DND-41 (cell line): Measurements from ENCODE around the gene RAB33B.

Experiments used
- ATAC-seq: fragments of 200-7000 bp; cut with Tn5 transposase; 3 replicates; pipeline ENCODE4 v1.9.1; 2021; ENCODE audit warnings: low read depth; ENCODE audit not compliant: insufficient read depth
- DNase-seq: peaks from one replicate; pipeline ENCODE4 v3.0.0-alpha.2; 2020
- H2AFZ ChIP-seq: 2 replicates; pipeline ENCODE4 v1.6.0; 2012; ENCODE audit warnings: low read depth, low read length
- H3K27ac ChIP-seq: 2 replicates; pipeline ENCODE4 v1.5.1; 2012; ENCODE audit warnings: low read length, inconsistent platforms
- H3K27me3 ChIP-seq: fragments of 200-600 bp; sonication (generic); 2 replicates; pipeline ENCODE4 v1.6.0; 2012; ENCODE audit warnings: low read length, mild to moderate bottlenecking, inconsistent platforms; ENCODE audit not compliant: insufficient read depth, poor library complexity
- H3K36me3 ChIP-seq: 2 replicates; pipeline ENCODE4 v1.5.1; 2012; ENCODE audit warnings: low read length, inconsistent platforms; ENCODE audit not compliant: insufficient read depth
- H3K4me1 ChIP-seq: 2 replicates; pipeline ENCODE4 v1.5.1; 2012; ENCODE audit warnings: mild to moderate bottlenecking, low read length; ENCODE audit not compliant: insufficient read depth
- H3K4me2 ChIP-seq: 2 replicates; pipeline ENCODE4 v1.6.0; 2012; ENCODE audit warnings: mild to moderate bottlenecking, moderate library complexity, low read length, inconsistent platforms; ENCODE audit not compliant: insufficient read depth
- H3K4me3 ChIP-seq, 2 experiments: fragments of 200-600 bp in 1 of 2; shearing (Covaris generic) in 1 of 2; 2 replicates each; pipeline ENCODE4 v1.5.1; 2012 to 2016; ENCODE audit warnings: inconsistent platforms in 2 of 2, low read length in 2 of 2, mild to moderate bottlenecking in 2 of 2, low read depth in 1 of 2, moderate library complexity in 1 of 2
- H3K79me2 ChIP-seq: 2 replicates; pipeline ENCODE4 v1.6.0; 2012; ENCODE audit warnings: low read length, inconsistent platforms; ENCODE audit not compliant: insufficient read depth
- H3K9ac ChIP-seq: 2 replicates; pipeline ENCODE4 v1.6.0; 2012; ENCODE audit warnings: low read depth, mild to moderate bottlenecking, inconsistent platforms, low read length, moderate library complexity
- H3K9me3 ChIP-seq: 2 replicates; pipeline ENCODE4 v1.5.1; 2012; ENCODE audit warnings: low read length, moderate library complexity, mild to moderate bottlenecking, inconsistent platforms; ENCODE audit not compliant: insufficient read depth, severe bottlenecking
- H4K20me1 ChIP-seq: 2 replicates; pipeline ENCODE4 v1.6.0; 2012; ENCODE audit warnings: low read length; ENCODE audit not compliant: insufficient read depth
- CTCF ChIP-seq: IDR thresholded peaks from 2 replicates; pipeline ENCODE4 v1.5.1; 2012; ENCODE audit warnings: borderline replicate concordance, low read length, moderate library complexity, mild to moderate bottlenecking; ENCODE audit not compliant: poor library complexity, severe bottlenecking; ENCODE audit errors: extremely low read depth
- EZH2 ChIP-seq: IDR thresholded peaks from 3 replicates; pipeline ENCODE4 v1.6.1; 2012; ENCODE audit warnings: borderline replicate concordance, low read depth, mild to moderate bottlenecking, moderate library complexity, low read length, inconsistent platforms; ENCODE audit not compliant: severe bottlenecking

RAB33B gene

GRCh38 chr4:139453371-139454110 is 380 bp upstream of the RAB33B start:
- peaks cover 37% of the 10 kb centered on the region for H3K79me2 ChIP-seq

GRCh38 chr4:139455126-139455538 is 1.2 kb downstream of the RAB33B start:
- Histone ChIP-seq H3K9me3 (no peaks in the 10 kb centered on the region), H3K4me3 (peak overlapping the region in 1 of 2 experiments; percentile 88; a peak in 3 of 4 replicates), H3K79me2 (peaks cover 50% of the 10 kb centered on the region), H2AFZ (no peak overlapping the region), H3K36me3 (no peaks in the 10 kb centered on the region; the same call in 1 of the 2 replicates), H3K4me2 (peak overlapping the region; percentile 87), H3K4me1 (peaks cover 50% of the 10 kb centered on the region), H3K9ac (peak overlapping the region; percentile 81), H4K20me1 (no peaks in the 10 kb centered on the region), H3K27me3 (no peaks in the 10 kb centered on the region), H3K27ac (no peak overlapping the region)
- DNase-seq (no peak), ATAC-seq (no peak)
- TF ChIP-seq EZH2 (no peak), CTCF (no peak)

More at GRCh38 chr4:139453371-139454110, 380 bp upstream of the RAB33B start:
- H3K4me3 ChIP-seq = peak overlapping the region; percentile 63 to 88
- H3K27ac ChIP-seq = peak overlapping the region; percentile 84
- H2AFZ ChIP-seq = peak overlapping the region; percentile 96
- ATAC-seq (peak; percentile 91), DNase-seq (peak; percentile 94)
- peak overlapping the region; percentile 87 for H3K4me2 ChIP-seq
- H3K9ac ChIP-seq = peak overlapping the region; percentile 81
- no peaks in the 10 kb centered on the region; the same call in 1 of the 2 replicates for H3K36me3 ChIP-seq
- TF ChIP-seq CTCF (no peak), EZH2 (no peak)
- no peaks in the 10 kb centered on the region for H4K20me1 ChIP-seq
- H3K4me1 ChIP-seq = peaks cover 50% of the 10 kb centered on the region
- H3K9me3 ChIP-seq = no peaks in the 10 kb centered on the region
- H3K27me3 ChIP-seq = no peaks in the 10 kb centered on the region

- Histone ChIP-seq H3K79me2 (peaks cover 57% of the 10 kb centered on the region), H2AFZ (no peak overlapping the region), H3K36me3 (no peaks in the 10 kb centered on the region; the same call in 1 of the 2 replicates), H3K27me3 (no peaks in the 10 kb centered on the region), H3K4me2 (peak overlapping the region; percentile 23; the same call in 1 of the 2 replicates), H3K4me3 (no peak overlapping the region), H3K9ac (no peak overlapping the region), H3K27ac (no peak overlapping the region), H3K4me1 (peaks cover 40% of the 10 kb centered on the region), H3K9me3 (no peaks in the 10 kb centered on the region), H4K20me1 (peaks cover 4% of the 10 kb centered on the region; the same call in 1 of the 2 replicates)
- DNase-seq (no peak), ATAC-seq (no peak)
- no peak for TF ChIP-seq EZH2
- no peak for TF ChIP-seq CTCF
These were observed 3.4 kb downstream of the RAB33B start for GRCh38 chr4:139457318-139457717.
